M059J (cell line): ENCODE data around the gene NCDN. TPM values are rescaled to one million over a fixed set of nuclear protein-coding genes. Genes with fewer than 3 reads are reported as not detected.

ENCODE experiments used
- DNase-seq: peaks from one replicate; pipeline ENCODE4 v3.0.0-alpha.2; 2012; ENCODE audit warnings: low read depth
- total RNA-seq: library from RNA; depleted of rRNA; stranded (reverse); fragments of >200 nt; shearing (Covaris generic); gene quantifications from 2 replicates; pipeline ENCODE4 v1.2.3, GENCODE V29; 2014; rRNA removed

NCDN gene
- 13.5 and 27.0 TPM in 2 replicates for total RNA-seq

GRCh38 chr1:35557611-35558373 lies at the start of gene NCDN:
TSS of gene NCDN (plus strand) at chr1:35557799. CDS start at chr1:35558191, 392 bp downstream.
- DNase-seq, result peak; percentile 97

GRCh38 chr1:35507947-35508346 lies 49.7 kb upstream of the NCDN start:
- no peak for DNase-seq

GRCh38 chr1:35509558-35509957 lies 48.0 kb upstream of the NCDN start:
- DNase-seq, result no peak

- no peak for DNase-seq
Measured at GRCh38 chr1:35511305-35511704, 46.3 kb upstream of the NCDN start.

- no peak for DNase-seq
Measured at GRCh38 chr1:35518183-35518582, 39.4 kb upstream of the NCDN start.

- no peak for DNase-seq
Measured at GRCh38 chr1:35519432-35519831, 38.2 kb upstream of the NCDN start.

- no peak for DNase-seq
Measured at GRCh38 chr1:35524106-35524505, 33.5 kb upstream of the NCDN start.

GRCh38 chr1:35530168-35530567 lies 27.4 kb upstream of the NCDN start:
- DNase-seq, result no peak

- DNase-seq, result no peak
Measured at GRCh38 chr1:35530946-35531345, 26.7 kb upstream of the NCDN start.

- DNase-seq, result no peak
Measured at GRCh38 chr1:35531368-35531767, 26.2 kb upstream of the NCDN start.

GRCh38 chr1:35532497-35533223 lies 24.9 kb upstream of the NCDN start:
- no peak for DNase-seq

GRCh38 chr1:35533586-35533985 lies 24.0 kb upstream of the NCDN start:
- no peak for DNase-seq

GRCh38 chr1:35535243-35535642 lies 22.4 kb upstream of the NCDN start:
- DNase-seq, result no peak

GRCh38 chr1:35536556-35537162 lies 20.9 kb upstream of the NCDN start:
- DNase-seq, result no peak

- no peak for DNase-seq
Measured at GRCh38 chr1:35537806-35538205, 19.8 kb upstream of the NCDN start.

- peak; percentile 59 for DNase-seq
Measured at GRCh38 chr1:35539073-35539823, 18.4 kb upstream of the NCDN start.

- peak; percentile 58 for DNase-seq
Measured at GRCh38 chr1:35539824-35540261, 17.8 kb upstream of the NCDN start.

GRCh38 chr1:35544976-35545375 lies 12.6 kb upstream of the NCDN start:
- peak; percentile 68 for DNase-seq

GRCh38 chr1:35546614-35547013 lies 11.0 kb upstream of the NCDN start:
- DNase-seq, result no peak

GRCh38 chr1:35553851-35554250 lies 3.7 kb upstream of the NCDN start:
- no peak for DNase-seq

- DNase-seq, result no peak
Measured at GRCh38 chr1:35554266-35555211, 3.1 kb upstream of the NCDN start.
